SU-DHL-6 (cell line): ENCODE data around the gene CD79A.

Source experiments
- EZH2phosphoT487 ChIP-seq: fragments of 200-600 bp; sonication (generic), shearing (Covaris generic); conservative IDR thresholded peaks from 2 replicates; pipeline ENCODE4 v1.6.1; 2018; ENCODE audit warnings: mild to moderate bottlenecking, antibody characterized with exemption, low read length, moderate library complexity, mixed read lengths
- TF ChIP-seq, protein P1 (sequence below): fragments of 200-600 bp; sonication (generic); IDR thresholded peaks from one replicate; pipeline ENCODE4 v1.5.1; 2017; ENCODE audit warnings: antibody characterized with exemption, mild to moderate bottlenecking, low read length, moderate library complexity; ENCODE audit not compliant: insufficient read depth, poor library complexity, severe bottlenecking

- TF ChIP-seq, protein P1, sequence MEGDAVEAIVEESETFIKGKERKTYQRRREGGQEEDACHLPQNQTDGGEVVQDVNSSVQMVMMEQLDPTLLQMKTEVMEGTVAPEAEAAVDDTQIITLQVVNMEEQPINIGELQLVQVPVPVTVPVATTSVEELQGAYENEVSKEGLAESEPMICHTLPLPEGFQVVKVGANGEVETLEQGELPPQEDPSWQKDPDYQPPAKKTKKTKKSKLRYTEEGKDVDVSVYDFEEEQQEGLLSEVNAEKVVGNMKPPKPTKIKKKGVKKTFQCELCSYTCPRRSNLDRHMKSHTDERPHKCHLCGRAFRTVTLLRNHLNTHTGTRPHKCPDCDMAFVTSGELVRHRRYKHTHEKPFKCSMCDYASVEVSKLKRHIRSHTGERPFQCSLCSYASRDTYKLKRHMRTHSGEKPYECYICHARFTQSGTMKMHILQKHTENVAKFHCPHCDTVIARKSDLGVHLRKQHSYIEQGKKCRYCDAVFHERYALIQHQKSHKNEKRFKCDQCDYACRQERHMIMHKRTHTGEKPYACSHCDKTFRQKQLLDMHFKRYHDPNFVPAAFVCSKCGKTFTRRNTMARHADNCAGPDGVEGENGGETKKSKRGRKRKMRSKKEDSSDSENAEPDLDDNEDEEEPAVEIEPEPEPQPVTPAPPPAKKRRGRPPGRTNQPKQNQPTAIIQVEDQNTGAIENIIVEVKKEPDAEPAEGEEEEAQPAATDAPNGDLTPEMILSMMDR: no peak
- no peak for TF ChIP-seq EZH2phosphoT487
Measured at GRCh38 chr19:41927497-41928192, 50.6 kb downstream of the CD79A start.
